ENCODE data around the gene CLEC18A.
"Not testable (repeated sequence)": the region's sequence is repeated elsewhere in the genome, so short reads cannot be mapped to it uniquely, and the experiment has no call there.

DNA sequence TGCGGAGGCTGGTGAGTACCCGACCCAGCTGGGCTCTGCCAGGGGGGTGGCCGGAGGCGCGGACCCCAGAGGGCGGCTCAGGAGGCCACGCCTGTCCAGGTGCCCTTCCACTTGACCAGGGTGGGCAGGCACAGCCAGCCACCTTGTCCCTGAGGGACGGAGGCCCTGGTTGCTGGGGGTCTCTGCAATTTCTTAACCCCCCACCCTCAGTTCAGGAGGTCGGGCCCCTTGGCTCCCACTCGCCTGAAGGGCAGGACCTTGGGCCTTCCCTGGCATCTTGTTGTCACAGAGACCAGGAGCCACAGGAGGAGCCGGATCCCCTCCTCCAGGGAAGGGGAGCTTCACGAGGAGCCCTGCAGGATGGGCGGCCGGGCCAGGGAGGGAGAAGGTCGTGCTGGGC is 982 bp downstream of the CLEC18A start:
- TF ChIP-seq, protein P1, sequence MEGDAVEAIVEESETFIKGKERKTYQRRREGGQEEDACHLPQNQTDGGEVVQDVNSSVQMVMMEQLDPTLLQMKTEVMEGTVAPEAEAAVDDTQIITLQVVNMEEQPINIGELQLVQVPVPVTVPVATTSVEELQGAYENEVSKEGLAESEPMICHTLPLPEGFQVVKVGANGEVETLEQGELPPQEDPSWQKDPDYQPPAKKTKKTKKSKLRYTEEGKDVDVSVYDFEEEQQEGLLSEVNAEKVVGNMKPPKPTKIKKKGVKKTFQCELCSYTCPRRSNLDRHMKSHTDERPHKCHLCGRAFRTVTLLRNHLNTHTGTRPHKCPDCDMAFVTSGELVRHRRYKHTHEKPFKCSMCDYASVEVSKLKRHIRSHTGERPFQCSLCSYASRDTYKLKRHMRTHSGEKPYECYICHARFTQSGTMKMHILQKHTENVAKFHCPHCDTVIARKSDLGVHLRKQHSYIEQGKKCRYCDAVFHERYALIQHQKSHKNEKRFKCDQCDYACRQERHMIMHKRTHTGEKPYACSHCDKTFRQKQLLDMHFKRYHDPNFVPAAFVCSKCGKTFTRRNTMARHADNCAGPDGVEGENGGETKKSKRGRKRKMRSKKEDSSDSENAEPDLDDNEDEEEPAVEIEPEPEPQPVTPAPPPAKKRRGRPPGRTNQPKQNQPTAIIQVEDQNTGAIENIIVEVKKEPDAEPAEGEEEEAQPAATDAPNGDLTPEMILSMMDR (conservative IDR thresholded peaks at IDR 0.05; ENCODE audit: low read depth, low read length) = not testable (repeated sequence)
- TF ChIP-seq EZH2 (IDR thresholded peaks at IDR 0.05; ENCODE audit: low read length, unreplicated experiment) = not testable (repeated sequence)
